Upper lobe of right lung (tissue), 1 donor: ENCODE measurements around the gene ELF1. TPM values are rescaled to one million over a fixed set of nuclear protein-coding genes. Genes with fewer than 3 reads are reported as not detected.
"Not testable (repeated sequence)": the region's sequence is repeated elsewhere in the genome, so short reads cannot be mapped to it uniquely, and the experiment has no call there.

Experiments used
- ATAC-seq: fragments of 200-7000 bp; cut with Tn5 transposase; one replicate; pipeline ENCODE4 v1.9.1; 2020; ENCODE audit warnings: mild to moderate bottlenecking, moderate library complexity
- DNase-seq: peaks from one replicate; pipeline ENCODE4 v3.0.0-alpha.2; 2020
- H3K27ac ChIP-seq: fragments of 200-600 bp; one replicate; pipeline ENCODE4 v1.8.0; 2022
- H3K27me3 ChIP-seq: fragments of 200-600 bp; one replicate; pipeline ENCODE4 v1.8.0; 2022; ENCODE audit warnings: mild to moderate bottlenecking
- H3K36me3 ChIP-seq: fragments of 200-600 bp; one replicate; pipeline ENCODE4 v1.8.0; 2022
- H3K4me1 ChIP-seq: fragments of 200-600 bp; one replicate; pipeline ENCODE4 v1.8.0; 2022
- H3K4me3 ChIP-seq: fragments of 200-600 bp; one replicate; pipeline ENCODE4 v1.8.0; 2022; ENCODE audit warnings: mild to moderate bottlenecking
- H3K9me3 ChIP-seq: fragments of 200-600 bp; one replicate; pipeline ENCODE4 v1.8.0; 2022
- CTCF ChIP-seq: fragments of 200-600 bp; IDR thresholded peaks from one replicate; pipeline ENCODE4 v1.8.0; 2022; ENCODE audit warnings: antibody characterized with exemption
- intact Hi-C: fragments of 100-400 bp; cut with DNase I; formaldehyde crosslinking; loops from one replicate; pipeline ENCODE4 v1.11.0; 2022
- total RNA-seq: library from RNA; stranded (reverse); fragmentation: NEBNext Ultra II Directional; extraction: Animal tissue kit (Norgen Biotek cat#: 25700); gene quantifications from one replicate; pipeline ENCODE4 v1.2.1, GENCODE V29; 2021
- donor health status: DM: no; HTN: yes; CAD: no; lungs with severe emphysema.

ELF1 gene
- total RNA-seq, 1 donor from 2014 or later: 81.5 TPM

GRCh38 chr13:40895227-40896184, 123.6 kb downstream of the ELF1 start:
- intact Hi-C loops: no loop called here
- Histone ChIP-seq H3K4me3 (no peak overlapping the region), H3K27ac (no peak overlapping the region), H3K9me3 (no peaks in the 10 kb centered on the region), H3K27me3 (no peaks in the 10 kb centered on the region), H3K36me3 (no peaks in the 10 kb centered on the region), H3K4me1 (no peaks in the 10 kb centered on the region)
- ATAC-seq: no peak
- DNase-seq: no peak
- TF ChIP-seq CTCF: no peak

- H3K27ac ChIP-seq, ATAC-seq, H3K4me3 ChIP-seq, H3K4me1 ChIP-seq, H3K9me3 ChIP-seq, DNase-seq, intact Hi-C loops, H3K36me3 ChIP-seq, H3K27me3 ChIP-seq: not testable (repeated sequence)
These were observed 125.5 kb downstream of the ELF1 start for GRCh38 chr13:40893573-40893972.

- H3K27me3 ChIP-seq: no peaks in the 10 kb centered on the region
These were observed 133.1 kb downstream of the ELF1 start for GRCh38 chr13:40886017-40886416.

GRCh38 chr13:40884175-40884574, 134.9 kb downstream of the ELF1 start:
- H3K4me1 ChIP-seq, H3K36me3 ChIP-seq, intact Hi-C loops, H3K9me3 ChIP-seq, H3K4me3 ChIP-seq, ATAC-seq, H3K27me3 ChIP-seq, DNase-seq, H3K27ac ChIP-seq: not testable (repeated sequence)

More at GRCh38 chr13:40886017-40886416, 133.1 kb downstream of the ELF1 start:
- intact Hi-C loops: no loop called here
- Histone ChIP-seq H3K9me3 (no peaks in the 10 kb centered on the region), H3K4me3 (no peak overlapping the region), H3K36me3 (no peaks in the 10 kb centered on the region), H3K4me1 (no peaks in the 10 kb centered on the region), H3K27ac (no peak overlapping the region)
- DNase-seq: no peak
- ATAC-seq: no peak
- no peak for TF ChIP-seq CTCF

Other genes with a start within 250 kb of the ELF1 start
- gene MRPS31, start 248.1 kb downstream of the ELF1 start, total RNA-seq: 18.4 TPM
- 5.8 TPM for gene SLC25A15, start 229.7 kb downstream of the ELF1 start, total RNA-seq
- gene WBP4, start 42.2 kb upstream of the ELF1 start, total RNA-seq: 11.0 TPM
- gene KBTBD6, start 113.5 kb upstream of the ELF1 start, total RNA-seq: 5.7 TPM
- 7.8 TPM for gene KBTBD7, start 175.3 kb upstream of the ELF1 start, total RNA-seq
- gene MTRF1, start 244.3 kb upstream of the ELF1 start, total RNA-seq: 10.7 TPM